Middle frontal gyrus (tissue), 1 donor: ENCODE measurements around the gene PTBP1.

Experiments
- DNase-seq: peaks from one replicate; pipeline ENCODE4 v3.0.0-alpha.2; 2015; ENCODE audit warnings: low spot score; ENCODE audit errors: extremely low spot score

Gene PTBP1

GRCh38 chr19:797528-798414 lies 519 bp downstream of the PTBP1 start:
- DNase-seq = peak; percentile 38

GRCh38 chr19:798415-799075 lies 1.3 kb downstream of the PTBP1 start:
- no peak for DNase-seq

GRCh38 chr19:799076-799881 lies 2.0 kb downstream of the PTBP1 start:
- no peak for DNase-seq

- DNase-seq = no peak
These were observed 3.2 kb downstream of the PTBP1 start for GRCh38 chr19:800360-801029.

- no peak for DNase-seq
These were observed 4.0 kb downstream of the PTBP1 start for GRCh38 chr19:801030-801860.

GRCh38 chr19:801861-802497 lies 4.7 kb downstream of the PTBP1 start:
- no peak for DNase-seq

GRCh38 chr19:802498-803098 lies 5.3 kb downstream of the PTBP1 start:
- DNase-seq = no peak

- no peak for DNase-seq
These were observed 5.9 kb downstream of the PTBP1 start for GRCh38 chr19:803099-803561.

GRCh38 chr19:803686-804418 lies 6.6 kb downstream of the PTBP1 start:
- no peak for DNase-seq

GRCh38 chr19:804419-805165 lies 7.3 kb downstream of the PTBP1 start:
- DNase-seq = no peak

GRCh38 chr19:805166-805551 lies 7.9 kb downstream of the PTBP1 start:
- DNase-seq = no peak

GRCh38 chr19:805600-806550 lies 8.6 kb downstream of the PTBP1 start:
- DNase-seq = no peak

GRCh38 chr19:806815-807421 lies 9.7 kb downstream of the PTBP1 start:
- no peak for DNase-seq

- DNase-seq = no peak
These were observed 10.6 kb downstream of the PTBP1 start for GRCh38 chr19:807627-808422.

GRCh38 chr19:808423-808775 lies 11.1 kb downstream of the PTBP1 start:
- no peak for DNase-seq
